HG03060 (cell line): ENCODE results near the gene GABRE.
"Not testable (repeated sequence)": the region's sequence is repeated elsewhere in the genome, so short reads cannot be mapped to it uniquely, and the experiment has no call there.

ENCODE experiments used
- ATAC-seq: cut with Tn5 transposase; IDR thresholded peaks from one replicate; pipeline ENCODE4 v1.9.1; 2021; ENCODE audit warnings: low read depth, moderate number of reproducible peaks; ENCODE audit not compliant: unreplicated experiment

GABRE gene

DNA sequence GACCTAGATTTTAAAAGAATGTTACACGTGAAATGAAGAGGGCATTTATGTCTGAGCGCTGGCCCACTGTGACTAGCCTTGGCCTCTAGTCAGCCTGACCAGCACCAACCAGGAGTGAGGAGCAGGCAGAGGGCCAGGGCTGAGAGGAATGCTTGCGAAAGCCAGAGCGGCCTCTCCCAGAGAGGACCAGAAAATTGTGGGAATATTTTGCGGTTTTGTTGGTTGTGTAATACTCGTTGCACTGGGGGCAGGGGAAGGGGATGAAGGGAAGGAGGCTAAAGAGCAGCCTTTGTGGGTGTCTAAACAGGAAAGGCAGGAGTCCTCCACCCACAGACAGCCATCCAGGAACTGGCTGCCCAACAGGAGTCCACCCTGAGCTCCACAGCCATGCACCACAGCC, 3.8 kb downstream of the GABRE start:
- no peak for ATAC-seq

DNA sequence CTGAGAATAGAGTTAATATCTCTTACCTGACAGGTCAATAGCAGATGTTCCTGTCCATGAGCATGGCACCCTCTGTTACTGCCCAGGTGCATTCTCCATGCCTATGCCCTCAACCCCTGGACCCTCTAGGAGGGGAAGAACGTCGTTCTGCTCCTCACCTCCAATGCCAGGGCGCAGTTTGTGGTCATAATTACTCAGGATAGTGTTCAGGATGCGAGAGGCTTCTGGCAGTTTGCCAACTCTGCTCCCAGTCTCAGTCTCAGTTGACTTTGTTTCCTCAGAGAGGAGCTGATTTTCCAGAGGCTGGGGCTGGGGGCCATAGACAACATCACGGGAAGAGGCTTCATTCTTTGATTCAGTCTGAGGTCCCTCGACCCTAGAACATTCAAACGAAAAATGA, 4.4 kb downstream of the GABRE start:
- ATAC-seq = no peak

DNA sequence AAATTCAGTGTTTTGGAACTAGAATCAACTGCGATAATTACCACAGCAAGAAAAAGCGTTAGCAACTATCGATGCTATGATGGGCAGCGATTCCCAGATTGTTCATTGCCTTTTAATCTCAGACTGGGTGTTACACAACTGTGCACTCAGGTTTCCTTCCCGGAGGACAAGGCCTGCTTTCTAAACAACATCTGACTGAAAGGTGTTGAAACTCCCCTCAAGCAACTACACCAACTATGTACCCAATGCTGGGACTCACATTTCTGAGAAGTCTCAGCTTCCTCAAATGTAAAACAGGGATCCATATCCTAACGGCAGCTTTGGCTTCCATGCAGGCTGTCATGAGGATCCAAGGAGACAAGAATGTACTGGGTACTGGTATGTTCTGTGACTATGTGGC, 8.2 kb downstream of the GABRE start:
- ATAC-seq = no peak

DNA sequence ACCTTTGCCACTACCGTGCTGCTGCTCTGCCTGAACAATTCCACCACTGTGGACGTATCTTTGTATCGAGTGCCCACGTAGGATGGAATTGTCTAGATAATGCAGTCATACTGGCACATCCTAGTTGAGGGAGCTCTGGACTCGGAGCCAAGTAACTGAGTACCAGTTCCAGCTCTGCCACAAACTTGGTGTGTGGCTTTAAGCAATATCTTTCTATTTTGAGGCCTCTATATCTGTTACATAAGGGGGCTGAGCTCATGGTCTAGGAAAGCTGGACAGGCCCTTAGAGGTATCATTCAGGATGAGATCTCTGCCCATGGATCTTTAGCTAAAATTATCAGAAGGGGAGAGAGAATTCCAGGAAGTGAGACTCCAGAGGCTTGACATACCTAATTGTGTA, 12.4 kb downstream of the GABRE start:
- ATAC-seq = no peak

DNA sequence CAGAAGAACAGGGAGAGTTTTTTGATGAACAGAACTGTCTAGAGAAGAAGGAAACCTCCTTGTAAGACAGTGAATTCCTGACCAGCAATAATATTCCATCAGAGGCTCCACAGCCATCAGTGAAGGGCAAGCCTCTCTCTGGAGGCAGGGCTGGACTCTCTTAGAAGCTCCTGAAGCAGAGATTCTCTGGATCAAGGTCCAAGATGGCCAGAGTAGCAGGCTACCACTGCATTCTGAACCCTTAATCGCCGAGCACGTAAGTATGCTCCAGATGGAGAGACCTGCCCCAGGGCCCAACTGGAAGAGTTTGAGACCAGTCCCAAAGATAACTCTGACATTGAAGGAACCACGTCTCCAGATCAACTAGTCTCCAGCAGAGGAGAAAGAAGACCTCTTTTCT, 16.4 kb downstream of the GABRE start:
- no peak for ATAC-seq

DNA sequence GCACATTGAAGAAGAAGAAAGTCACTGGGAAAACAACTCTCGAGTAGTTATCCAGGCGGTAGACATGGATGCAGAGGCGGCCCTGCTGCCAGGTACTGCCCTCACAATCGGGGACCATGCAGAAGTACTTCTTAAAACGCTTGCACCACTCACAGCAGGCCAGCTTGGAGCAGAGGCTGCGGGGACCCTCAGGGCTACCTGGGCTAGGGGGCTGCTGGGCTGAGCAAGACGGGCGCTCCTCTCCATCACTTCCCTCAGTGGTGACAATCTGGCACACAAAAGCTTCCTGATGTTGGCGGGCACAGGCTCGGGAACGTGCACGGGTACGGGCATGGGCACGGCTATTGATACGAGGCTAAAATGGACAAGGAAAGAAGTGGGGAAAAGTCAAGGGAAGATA, 19.7 kb downstream of the GABRE start:
- no peak for ATAC-seq

DNA sequence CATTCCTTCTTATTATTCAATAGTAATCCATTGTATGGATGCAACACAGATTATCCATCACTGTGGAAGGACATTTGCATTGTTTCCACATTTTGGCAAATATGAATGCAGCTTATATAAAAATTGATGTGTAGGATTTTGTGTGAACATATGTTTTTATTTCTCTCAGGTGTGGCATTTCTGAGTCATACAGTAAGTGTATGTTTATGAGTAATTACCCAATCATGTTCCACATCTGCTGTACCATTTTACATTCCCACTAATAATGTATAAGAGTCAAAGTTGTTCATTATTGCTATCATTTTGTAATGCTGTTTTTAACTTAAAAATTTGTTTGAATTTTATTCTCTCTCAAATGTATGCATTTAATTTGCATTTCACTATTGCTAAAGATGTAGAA, 36.3 kb downstream of the GABRE start:
- no peak for ATAC-seq

DNA sequence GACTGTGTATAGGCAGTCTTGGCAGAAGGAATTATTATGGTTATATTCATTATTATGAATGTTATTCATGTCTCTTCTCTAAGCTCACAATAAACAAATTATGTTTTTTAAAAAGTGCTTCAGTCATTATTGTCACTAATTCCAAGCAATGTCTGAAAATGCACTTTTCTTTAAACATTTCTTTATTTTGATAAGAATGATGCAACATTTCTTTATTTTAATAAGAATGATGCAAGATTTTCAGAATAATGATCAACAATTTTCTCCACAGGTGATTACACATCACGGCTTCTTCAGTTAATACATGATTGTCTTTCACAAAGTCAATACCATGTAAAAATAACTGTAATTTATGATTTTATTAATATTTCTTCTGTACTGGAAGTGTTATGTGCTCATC, 39.1 kb downstream of the GABRE start:
- no peak for ATAC-seq

DNA sequence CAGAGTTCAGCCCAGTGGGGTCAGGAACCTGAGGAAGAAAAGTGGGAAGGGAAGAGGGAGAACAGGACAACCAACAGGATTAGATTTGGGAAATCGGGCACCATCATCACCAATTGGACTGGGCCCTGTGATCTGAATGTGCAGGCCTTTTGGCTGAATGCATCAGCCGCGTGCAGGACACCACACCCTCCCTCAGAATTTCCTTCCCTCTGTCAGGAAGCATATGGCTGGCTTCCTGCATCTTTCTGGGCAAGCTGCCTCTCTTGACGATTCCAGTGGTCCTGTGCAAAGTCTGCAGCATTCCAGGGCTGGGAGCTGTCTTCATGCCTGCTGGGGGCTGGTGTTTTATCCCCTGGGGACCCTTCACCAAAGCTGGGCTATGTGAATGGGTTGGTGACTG, 45.4 kb downstream of the GABRE start:
- no peak for ATAC-seq

DNA sequence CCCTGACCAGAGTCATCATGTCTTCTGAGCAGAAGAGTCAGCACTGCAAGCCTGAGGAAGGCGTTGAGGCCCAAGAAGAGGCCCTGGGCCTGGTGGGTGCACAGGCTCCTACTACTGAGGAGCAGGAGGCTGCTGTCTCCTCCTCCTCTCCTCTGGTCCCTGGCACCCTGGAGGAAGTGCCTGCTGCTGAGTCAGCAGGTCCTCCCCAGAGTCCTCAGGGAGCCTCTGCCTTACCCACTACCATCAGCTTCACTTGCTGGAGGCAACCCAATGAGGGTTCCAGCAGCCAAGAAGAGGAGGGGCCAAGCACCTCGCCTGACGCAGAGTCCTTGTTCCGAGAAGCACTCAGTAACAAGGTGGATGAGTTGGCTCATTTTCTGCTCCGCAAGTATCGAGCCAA, 50.8 kb downstream of the GABRE start:
- no peak for ATAC-seq

DNA sequence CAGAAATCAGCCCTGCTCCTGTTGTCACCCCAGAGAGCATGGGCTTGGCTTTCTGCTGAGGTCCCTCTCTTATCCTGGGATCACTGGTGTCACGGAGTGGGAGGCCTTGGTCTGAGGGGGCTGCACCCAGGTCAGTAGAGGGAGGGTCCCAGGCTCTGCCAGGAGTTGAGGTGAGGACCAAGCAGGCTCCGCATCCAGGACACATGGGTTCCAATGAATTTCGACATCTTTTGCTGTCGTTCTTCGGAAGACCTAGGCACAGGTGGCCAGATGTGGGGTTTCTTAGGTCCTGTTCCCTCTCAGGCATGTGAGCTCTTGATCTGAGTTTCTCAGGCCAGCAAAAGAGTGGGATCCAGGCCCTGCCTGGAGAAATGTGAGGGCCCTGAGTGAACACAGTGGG, 51.8 kb downstream of the GABRE start:
- ATAC-seq = no peak

DNA sequence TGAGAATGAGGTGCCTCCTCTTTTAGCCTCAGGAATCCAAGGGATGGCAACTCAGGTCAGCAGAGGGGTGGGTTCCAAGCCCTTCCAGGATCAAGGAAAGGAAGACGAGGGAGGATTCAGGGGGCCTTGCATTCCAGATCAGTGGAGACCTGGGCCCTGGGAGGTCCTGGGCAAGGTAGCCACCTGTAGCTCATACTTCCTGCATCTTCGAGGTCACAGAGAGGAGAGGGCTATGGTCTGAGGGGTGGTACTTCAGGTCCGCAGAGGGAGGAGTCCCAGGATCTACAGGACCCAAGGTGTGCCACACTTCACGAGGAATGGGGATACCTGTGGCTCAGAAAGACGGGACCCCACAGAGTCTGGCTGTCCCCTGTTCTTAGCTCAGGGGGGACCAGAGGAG, 52.6 kb downstream of the GABRE start:
- no peak for ATAC-seq

DNA sequence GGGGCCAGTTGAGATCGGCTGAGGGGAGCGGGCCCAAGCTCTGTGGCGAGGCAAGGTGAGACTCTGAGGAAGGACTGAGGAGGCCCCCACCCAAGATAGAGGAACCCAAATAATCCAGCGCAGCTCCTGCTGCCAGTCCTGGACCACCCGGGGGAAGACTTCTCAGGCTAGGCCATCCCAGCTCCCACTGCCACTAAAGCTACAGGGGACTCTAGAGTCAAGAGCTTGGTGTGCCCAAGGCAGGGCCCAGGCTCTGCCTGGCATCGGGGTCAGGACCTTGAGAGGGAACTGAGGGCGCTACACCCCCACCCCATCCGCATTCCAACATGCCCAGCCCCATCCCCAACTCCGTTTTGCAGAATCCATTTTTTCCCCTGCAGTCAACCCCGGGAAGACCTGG, 53.2 kb downstream of the GABRE start:
- no peak for ATAC-seq

DNA sequence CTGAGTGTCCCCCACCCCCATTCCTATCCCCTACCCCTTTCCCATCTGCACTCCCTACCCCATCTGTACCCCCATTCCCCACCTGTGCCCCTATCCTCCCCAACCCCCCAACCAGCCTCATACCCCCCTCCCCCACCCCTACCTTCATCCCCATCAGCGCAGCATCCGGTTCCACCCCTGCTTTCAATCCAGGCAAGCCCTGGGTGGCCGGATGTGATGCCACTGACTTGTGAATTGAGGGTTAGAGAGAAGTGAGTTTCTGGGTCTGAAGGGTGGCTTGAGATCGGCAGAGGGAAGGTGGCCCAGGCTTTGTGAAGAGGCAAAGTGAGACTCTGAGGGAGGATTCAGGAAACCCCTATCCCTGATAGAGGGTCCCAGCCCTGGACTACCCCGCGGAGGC, 53.9 kb downstream of the GABRE start:
- ATAC-seq = no peak

DNA sequence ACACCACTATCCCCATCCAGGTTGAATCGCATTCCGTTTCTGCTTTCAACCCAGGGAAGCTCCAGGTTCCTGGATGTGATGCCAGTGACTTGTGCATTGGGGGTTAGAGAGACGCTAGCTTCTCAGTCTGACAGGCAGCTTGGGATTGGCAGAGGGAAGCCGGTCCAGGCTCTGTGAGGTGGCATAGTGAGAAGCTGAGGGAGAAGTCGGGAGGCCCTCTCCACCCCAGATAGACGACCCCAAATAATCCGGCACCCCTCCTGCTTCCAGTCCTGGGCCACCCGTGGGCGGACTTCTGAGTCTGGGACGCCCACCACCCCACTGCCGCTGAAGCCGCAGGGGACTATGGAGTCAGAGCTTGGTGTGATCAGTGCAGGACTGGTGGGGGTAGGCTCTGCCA, 54.4 kb downstream of the GABRE start:
- ATAC-seq = no peak

DNA sequence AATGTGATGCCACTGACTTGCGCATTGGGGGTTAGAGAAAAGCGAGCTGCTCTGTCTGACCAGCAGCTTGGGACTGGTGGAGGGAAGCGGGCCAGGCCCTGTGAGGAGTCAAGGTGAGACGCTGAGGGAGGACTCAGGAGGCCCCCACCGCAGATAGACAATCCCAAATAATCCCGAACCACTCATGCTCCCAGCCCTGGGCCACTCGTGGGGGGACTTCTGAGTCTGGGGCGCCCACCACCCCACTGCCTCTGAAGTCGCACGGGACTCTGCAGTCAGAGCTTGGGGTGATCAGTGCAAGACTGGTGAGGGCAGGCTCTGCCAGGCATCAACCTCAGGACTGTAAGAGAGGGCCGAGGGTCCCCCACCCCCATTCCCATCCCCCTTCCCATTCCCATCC, 54.9 kb downstream of the GABRE start:
- ATAC-seq = no peak

DNA sequence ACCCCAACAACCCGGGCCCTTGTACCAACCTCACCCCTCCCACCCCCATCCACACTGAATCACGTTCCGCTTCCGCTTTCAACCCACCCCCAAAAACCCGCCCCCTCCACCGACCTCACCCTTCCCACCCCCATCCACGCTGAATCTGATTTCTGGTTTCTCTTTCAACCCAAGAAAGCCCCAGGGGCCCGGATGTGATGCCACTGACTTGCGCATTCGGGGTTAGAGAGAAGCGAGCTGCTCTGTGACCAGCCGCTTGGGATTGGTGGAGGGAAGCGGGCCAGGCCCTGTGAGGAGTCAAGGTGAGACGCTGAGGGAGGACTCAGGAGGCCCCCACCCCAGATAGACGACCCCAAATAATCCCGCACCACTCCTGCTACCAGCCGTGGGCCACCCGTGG, 55.7 kb downstream of the GABRE start:
- ATAC-seq = not testable (repeated sequence)

DNA sequence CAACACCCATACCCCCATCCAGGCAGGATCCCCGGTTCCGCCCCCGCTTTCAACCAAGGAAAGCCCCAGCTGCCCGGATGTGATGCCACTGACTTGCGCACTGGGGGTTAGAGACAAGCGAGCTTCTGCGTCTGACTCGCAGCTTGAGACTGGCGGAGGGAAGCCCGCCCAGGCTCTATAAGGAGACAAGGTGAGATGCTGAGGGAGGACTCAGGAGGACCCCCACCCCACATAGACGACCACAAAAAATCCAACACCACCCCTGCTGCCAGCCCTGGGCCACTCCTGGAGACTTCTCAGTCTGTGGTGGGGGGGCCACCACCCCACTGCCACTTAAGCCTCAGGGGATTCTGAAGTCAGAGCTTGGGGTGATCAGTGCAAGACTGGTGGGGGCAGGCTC, 61.7 kb downstream of the GABRE start, which contains the start of gene MAGEA4:
Gene MAGEA4 (plus strand): TSS at position 110 of the 400 bp plus-strand sequence. CDS start 10,776 bp downstream, outside the sequence.
- ATAC-seq = no peak

DNA sequence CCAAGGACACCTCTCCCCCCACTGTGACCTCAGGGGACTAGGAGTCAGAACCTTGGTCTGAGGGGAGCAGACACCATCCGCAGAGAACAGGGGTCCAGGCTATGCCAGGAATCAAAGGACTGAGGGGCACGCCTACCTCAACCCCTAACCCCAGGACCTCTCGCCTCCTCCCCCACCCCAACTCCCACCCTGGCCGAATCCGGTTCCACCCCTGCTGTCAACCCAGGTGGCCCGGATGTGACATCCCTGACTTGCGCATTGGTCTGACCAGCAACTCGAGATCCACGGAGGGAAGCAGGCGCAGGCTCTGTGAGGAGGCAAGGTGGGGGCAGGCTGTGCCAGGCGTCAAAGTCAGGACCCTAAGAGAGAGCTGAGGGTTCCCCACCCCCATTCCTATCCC, 62.3 kb downstream of the GABRE start:
- no peak for ATAC-seq

DNA sequence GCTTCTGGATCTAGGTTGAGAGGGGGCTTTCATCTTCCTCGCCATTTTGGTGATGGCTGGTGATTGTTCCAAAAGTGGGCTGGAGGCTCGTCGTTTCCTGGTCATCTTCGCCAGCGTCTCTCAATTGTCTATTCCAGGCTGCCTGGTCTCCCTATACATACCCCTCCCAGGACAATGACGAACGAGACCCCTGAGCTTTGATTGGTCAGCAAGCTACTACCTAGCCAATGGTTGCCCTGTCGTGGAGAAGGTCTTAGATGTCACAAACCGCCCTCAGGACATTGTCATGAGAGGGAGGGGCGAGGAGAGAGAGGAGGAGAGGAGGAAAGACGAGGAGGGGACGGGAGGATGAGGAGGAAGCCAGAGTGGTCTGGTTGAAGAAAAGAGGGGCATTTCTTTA, 69.5 kb downstream of the GABRE start:
- ATAC-seq = no peak
